ENCODE measurements around the gene CMC1.
A peak's percentile ranks its signal among the peaks of the same experiment; 100 is the strongest.
"Not testable (repeated sequence)": the region's sequence is repeated elsewhere in the genome, so short reads cannot be mapped to it uniquely, and the experiment has no call there.

CMC1 gene, protein sequence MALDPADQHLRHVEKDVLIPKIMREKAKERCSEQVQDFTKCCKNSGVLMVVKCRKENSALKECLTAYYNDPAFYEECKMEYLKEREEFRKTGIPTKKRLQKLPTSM

GRCh38 chr3:28241221-28242160 is at the start of gene CMC1:
CMC1 (plus strand) TSS chr3:28241619; CDS start chr3:28241794, 175 bp downstream.
- DNase-seq = peak; percentile 95

DNA sequence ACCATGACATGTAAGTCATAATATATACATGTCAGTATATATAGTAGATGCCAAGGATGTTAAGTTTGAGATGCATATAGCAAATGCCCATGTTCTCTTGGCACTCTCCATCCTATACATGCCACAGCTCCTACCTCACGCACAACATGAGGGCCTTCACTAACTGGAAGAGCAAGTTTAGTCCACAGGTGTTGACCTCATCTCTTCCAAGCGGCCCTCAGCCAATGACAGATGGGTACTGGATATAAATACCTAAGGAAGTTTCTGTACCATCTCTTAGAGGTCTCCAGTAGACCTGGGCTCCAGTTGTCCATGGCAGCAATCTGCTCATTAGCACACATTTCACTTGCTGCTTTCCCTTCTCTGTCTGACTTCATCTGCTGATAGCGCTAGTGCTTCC is 43.3 kb upstream of the CMC1 start:
- DNase-seq = no peak

GRCh38 chr3:28198974-28199373 is 42.4 kb upstream of the CMC1 start:
- DNase-seq = no peak

DNA sequence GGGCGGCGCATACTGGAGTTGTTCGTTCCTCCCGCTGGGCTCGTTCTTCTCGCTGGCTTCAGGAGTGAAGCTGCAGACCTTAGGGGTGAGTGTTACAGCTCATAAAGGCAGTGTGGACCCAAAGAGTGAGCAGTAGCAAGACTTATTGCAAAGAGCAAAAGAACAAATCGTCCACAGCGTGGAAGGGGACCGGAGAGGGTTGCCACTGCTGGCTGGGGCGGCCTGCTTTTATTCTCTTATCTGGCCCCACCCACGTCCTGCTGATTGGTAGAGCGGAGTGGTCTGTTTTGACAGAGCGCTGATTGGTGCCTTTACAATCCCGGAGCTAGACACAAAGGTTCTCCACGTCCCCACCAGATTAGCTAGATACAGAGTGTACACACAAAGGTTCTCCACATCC is 41.8 kb upstream of the CMC1 start:
- not testable (repeated sequence) for DNase-seq

- not testable (repeated sequence) for DNase-seq
Observed at GRCh38 chr3:28200366-28200848, 41.0 kb upstream of the CMC1 start.

DNA sequence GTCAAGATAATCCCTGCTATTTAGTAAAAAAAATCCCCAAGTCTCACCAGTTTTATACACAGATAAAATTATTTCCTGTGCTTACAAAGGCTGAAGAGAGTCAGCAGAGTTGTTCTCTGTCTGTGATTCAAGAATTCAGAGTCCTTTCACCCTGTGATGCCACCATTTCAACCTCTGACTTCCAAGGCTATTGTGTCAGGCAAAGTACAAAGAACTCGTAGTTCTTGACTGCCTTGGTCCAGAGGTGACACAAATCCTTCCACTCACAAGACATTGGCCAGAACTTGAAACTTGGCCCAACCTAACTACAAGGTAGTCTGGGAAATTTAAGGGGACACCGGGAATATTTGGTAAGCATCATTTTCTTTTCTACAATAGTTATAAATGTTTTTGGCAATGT is 34.9 kb upstream of the CMC1 start:
- DNase-seq = no peak

GRCh38 chr3:28207000-28207733 is 34.3 kb upstream of the CMC1 start:
- no peak for DNase-seq

DNA sequence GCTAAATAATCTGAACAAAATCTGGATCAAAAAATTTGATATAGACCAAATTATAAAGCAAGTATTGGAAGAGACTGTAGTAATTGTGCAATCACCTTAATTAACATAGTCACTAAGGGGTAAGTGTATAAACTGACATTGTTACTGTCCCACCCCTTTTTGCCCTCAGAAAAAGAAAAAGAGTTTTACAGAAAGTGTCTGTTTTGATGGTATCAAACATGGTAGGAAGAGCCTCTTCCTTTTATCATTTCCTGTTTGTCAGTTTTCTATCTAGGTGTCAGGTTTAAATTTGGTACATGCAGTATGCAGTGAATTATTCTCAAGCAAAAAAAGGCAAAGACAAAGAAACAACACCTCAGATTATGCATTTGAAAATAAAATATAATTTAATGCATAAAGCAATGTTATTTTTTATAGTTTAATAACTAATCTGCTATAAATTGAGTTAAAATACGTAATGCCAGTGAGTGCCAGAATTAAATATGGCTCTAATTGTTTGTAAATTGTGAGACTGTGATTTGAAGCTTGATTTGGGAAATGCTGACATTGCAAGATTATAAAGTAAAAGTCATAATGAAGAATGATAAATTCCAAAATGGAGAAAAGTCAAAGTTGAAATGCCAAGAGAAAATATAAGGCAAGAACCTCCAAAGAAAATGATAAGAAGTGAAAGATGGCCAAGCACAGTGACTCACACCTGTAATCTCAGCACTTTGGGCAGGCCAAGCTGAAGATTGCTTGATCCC is 30.3 kb upstream of the CMC1 start:
- no peak for DNase-seq

DNA sequence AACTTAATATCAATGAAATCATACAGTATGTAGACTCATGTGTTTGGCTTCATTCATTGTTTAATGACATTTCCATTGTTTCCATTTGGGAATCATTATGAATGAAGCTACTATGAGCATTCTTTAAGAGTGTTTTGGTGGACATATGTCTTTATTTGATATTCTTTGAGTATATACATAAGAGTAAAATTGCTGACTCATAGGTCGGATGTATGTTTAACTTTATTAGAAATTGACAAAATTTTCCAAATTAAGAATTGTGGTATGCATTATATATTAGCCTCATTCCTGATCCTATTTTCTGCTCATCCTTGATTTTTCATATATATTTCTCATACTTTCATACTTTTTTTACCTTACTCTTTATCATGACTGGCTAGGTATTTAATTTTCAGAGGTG is 28.7 kb upstream of the CMC1 start:
- DNase-seq = no peak

DNA sequence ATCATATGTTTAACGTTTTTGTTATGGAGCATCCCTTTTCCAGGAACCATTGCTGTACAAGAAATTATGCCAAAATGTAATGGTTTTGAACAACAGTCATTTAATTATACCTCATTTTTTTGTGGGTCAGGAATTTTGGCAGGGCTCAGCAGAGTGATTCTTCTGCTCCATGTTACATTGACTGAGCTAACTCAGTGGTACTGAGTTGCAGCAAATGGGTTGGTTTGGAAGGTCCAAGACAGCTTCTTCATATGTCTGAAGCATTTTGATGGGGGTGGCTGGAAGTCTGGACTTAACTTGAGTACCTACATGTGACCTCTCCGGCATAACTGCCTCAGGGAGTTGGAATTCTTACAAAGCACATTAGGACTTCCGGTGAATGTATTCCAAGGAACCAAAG is 26.0 kb upstream of the CMC1 start:
- no peak for DNase-seq

- no peak for DNase-seq
Observed at GRCh38 chr3:28218071-28218916, 23.1 kb upstream of the CMC1 start.

DNA sequence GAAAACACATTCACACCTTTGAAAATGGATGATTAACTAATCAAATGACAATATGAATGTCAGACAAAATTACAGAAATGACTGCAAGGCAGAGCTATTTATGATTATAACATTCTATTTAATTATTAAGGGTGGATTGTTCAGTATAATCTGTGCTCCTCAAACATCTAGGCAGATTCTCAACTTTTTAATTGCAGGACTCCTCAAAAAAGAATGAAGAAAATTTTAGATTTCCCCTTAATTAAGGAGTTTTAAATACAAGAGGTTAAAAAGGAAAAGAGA is 22.6 kb upstream of the CMC1 start:
- no peak for DNase-seq

DNA sequence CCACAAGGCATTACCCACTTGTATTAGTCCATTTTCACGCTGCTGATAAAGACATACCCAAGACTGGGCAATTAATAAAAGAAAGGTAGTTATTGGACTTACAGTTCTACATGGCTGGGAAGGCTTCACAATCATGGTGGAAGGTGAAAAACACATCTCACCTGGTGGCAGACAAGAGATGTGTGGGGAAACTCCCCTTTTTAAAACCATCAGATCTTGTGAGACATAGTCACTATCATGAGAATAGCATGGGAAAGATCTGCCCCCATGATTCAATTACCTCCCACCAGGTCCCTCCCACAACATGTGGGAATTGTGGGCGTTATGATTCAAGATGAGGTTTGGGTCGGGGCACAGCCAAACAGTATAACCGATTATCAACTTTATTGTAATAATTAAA is 17.0 kb upstream of the CMC1 start:
- no peak for DNase-seq

DNA sequence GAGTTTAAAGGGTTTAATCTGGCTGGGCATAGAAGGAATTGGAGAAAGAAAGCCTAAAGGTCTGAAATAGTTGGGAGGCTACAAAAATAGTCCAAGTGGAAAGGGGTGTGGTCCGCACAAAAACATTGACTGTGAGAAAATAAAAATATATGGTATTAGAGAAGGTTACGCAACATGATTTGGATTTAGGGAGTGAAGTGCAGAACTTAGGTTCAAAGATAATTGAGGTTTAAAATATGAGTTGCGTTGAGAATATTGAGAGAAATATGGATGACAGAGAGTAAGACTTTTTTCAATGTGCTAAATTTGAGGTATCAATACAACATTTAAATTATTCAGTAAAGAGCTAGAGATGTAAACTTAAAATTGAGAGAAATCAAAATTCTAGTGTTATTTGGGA is 15.4 kb upstream of the CMC1 start:
- no peak for DNase-seq

GRCh38 chr3:28228623-28229022 is 12.8 kb upstream of the CMC1 start:
- DNase-seq = no peak

DNA sequence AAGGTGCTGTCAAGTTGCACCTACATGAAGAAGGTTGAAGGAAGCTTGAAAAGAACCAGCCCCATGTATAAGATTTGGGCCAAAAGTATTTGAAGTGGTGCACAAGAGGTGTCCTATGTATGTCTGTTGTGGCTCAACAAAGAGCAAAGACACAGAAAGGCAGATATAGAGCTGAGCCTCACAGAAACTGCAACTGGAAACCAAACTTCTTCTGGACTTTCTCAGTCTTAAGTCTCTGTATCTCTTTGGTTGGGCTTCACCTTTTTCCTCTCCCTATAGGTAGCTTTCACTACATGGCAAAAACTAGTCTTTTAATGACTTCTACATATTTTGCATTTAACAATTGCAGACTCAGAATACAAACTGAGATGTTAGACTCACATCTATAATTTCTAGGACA is 8.8 kb upstream of the CMC1 start:
- DNase-seq = no peak

DNA sequence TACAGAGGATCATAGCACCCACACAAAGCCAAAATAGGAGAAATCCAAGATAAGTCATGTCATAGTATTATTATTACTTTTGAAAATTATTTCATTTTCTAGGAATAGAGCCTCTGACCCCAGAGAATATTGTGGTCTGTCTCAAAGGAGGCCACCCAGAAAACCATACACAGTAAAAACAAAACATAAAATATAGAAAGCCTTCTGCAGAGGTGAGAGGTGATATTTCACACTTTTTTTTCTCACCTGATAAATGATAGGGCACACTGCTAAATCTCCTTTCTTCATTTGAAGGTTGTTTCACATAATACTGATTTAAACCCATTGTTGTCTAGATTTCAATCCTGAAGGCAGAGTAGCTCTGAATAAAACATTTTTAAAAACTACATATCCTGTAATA is 7.0 kb upstream of the CMC1 start:
- no peak for DNase-seq

DNA sequence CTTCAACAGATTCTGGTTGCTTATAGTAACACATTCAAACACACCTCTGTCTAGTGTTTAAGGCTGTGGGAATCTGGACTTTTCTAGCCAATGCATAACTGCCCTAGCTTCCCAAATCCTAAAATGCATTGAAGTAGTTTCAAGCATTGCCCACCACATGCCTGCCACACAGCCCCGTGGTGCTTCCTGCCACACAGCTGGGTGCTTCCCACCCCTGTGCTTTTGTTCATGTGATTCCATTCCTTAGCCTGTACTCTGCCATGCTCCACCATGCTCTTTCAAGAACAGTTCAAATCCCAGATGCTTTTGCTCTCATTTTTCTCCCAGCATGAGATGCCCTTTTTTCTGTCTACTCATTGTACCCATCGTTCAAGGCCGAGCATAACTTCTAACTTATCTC is 2.3 kb upstream of the CMC1 start:
- no peak for DNase-seq

GRCh38 chr3:28240441-28240840 is 978 bp upstream of the CMC1 start:
- DNase-seq = no peak

GRCh38 chr3:28242519-28242918 is 1.1 kb downstream of the CMC1 start:
- no peak for DNase-seq

DNA sequence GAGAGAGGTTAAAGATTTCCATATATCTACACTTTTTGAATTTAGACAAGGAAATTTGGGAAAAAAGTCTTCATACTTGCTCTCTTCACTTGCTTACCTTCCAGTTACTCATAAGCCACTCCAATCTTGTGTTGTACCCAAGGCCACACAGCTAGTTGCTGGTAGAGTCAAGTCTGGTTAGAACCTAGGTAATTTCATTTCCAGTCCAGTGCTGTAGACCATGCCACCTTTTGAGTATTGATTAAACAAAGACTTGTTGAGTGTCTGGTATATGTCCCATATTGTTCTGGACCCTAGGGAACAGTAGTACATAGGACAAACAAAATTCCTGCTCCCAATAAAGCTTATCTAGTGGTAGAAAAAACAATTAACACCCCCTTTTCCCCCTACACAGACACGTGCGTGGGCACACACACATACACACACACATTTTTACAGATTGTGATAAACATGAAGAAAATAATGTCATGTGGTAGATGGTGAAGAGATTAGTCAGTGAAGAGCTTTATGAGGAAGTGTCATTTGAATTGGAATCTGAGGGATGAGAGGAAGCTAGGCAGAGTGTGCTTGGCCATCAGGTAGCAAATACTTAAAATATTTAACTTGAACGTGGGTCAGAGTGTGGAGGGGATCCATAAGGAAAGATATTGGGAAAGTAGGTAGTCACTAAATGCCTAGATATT is 2.1 kb downstream of the CMC1 start:
- DNase-seq = peak; percentile 64

GRCh38 chr3:28244491-28244890 is 3.1 kb downstream of the CMC1 start:
- DNase-seq = peak; percentile 57

Data from inflammatory macrophage treated with lipopolysaccharide for 4 hours (primary cell).